ENCODE data around the gene THRA. TPM values are rescaled to one million over a fixed set of nuclear protein-coding genes. Genes with fewer than 3 reads are reported as not detected.

Gene THRA
- total RNA-seq, 3 donors from 2014 or later (not counting 1 experiment from before 2014, with no cell fraction given): 40.8 to 55.7 (median 42.3) TPM

DNA sequence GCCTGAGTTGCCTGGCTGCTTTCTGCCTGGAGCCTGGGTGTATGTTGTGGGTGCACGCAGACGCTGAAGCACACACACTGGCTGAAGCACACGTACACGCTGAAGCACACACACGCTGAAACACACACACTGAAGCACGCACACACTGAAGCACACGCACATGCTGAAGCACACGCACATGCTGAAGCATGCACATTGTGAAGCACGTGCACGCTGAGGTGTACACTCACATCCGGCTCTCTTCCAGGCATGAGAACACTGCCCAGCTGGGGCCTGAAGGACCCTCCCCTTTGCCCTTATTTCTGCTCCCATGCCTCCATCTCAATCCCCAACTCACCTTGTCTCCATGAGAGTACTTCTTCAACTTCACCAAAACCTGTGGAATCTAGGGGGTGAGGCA lies 31.1 kb upstream of the THRA start:
- Histone ChIP-seq H3K4me3 (ENCODE audit: low read length) (no peak overlapping the region), H3K4me1 (ENCODE audit: control insufficient read depth, insufficient read depth, low read length) (peaks cover 5% of the 10 kb centered on the region), H3K9me3 (ENCODE audit: control insufficient read depth, insufficient read depth, low read length) (no peaks in the 10 kb centered on the region), H3K27me3 (ENCODE audit: control insufficient read depth, insufficient read depth, low read length) (no peaks in the 10 kb centered on the region), H3K36me3 (ENCODE audit: control insufficient read depth, insufficient read depth, low read length) (peaks cover 70% of the 10 kb centered on the region), H3K27ac (ENCODE audit: low read length) (no peak overlapping the region)
- Mint-ChIP-seq H3K27ac (no peak overlapping the region), H3K36me3 (peaks cover 12% of the 10 kb centered on the region), H3K4me3 (no peak overlapping the region), H3K4me1 (peaks cover 0 to 5% of the 10 kb centered on the region in 2 donors), H3K9me3 (no peaks in the 10 kb centered on the region), H3K27me3 (ENCODE audit: low read depth in 2 of 2) (no peaks in the 10 kb centered on the region)
- 97% methylated on average over 11 of the region's 11 CpGs for WGBS (ENCODE audit: insufficient coverage)
- intact Hi-C loops (cut with micrococcal nuclease): no loop called here
- DNase-seq (no peak), ATAC-seq (no peak)
- TF ChIP-seq, protein P1, sequence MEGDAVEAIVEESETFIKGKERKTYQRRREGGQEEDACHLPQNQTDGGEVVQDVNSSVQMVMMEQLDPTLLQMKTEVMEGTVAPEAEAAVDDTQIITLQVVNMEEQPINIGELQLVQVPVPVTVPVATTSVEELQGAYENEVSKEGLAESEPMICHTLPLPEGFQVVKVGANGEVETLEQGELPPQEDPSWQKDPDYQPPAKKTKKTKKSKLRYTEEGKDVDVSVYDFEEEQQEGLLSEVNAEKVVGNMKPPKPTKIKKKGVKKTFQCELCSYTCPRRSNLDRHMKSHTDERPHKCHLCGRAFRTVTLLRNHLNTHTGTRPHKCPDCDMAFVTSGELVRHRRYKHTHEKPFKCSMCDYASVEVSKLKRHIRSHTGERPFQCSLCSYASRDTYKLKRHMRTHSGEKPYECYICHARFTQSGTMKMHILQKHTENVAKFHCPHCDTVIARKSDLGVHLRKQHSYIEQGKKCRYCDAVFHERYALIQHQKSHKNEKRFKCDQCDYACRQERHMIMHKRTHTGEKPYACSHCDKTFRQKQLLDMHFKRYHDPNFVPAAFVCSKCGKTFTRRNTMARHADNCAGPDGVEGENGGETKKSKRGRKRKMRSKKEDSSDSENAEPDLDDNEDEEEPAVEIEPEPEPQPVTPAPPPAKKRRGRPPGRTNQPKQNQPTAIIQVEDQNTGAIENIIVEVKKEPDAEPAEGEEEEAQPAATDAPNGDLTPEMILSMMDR (IDR thresholded peaks at IDR 0.05): no peak

DNA sequence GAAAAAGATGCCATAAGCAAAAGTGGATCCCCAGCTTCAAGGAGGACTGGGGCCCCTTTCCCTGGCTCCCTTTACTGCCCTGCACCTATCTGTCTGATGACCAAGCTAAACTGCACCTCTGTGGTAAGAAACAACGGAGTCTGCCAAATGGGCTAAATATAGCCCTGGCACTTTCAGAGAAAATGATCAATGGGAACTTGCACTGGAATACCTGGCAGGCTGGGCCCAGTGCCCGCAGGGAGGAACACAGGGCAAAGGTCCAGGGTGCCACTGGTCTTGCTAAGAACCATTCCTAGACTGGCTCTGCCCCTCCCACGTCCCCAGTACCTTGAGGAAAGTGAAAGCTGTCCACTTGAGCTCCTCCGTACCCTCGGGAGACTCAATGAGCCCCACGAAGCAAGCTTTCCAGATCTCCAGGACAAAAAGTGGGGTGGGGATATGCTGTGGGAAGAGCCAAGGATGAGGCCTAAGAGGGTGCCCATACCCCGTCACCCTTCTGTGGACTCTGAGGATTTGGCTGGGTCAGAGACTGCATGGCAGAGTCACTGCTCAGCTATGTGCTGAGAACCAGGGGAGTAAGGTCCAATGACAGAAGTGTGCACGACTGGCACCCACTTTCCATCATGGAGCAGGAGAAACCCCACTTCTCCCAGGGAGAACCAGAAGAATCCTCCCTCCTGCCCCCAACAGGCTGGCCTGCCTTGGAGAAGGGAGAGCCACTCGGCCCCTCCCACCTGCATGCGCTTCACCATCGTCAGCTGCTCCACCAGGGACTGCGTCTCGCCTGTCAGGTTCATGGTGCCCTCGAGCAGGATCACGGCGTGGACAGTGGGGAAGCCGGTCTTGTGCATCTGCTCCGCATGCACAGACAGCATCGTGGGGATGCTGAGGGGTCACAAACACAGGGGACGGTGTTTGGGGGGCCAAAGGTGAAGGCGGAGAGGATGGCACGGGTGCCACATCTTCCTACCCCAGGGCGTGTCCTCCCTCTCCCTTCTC lies 30.1 kb upstream of the THRA start:
- WGBS (ENCODE audit: insufficient coverage): 97% methylated on average over 23 of the region's 23 CpGs
- H3K27me3 Mint-ChIP-seq (ENCODE audit: low read depth in 2 of 2): no peaks in the 10 kb centered on the region
- H3K27ac ChIP-seq (ENCODE audit: low read length): no peak overlapping the region
- H3K4me1 ChIP-seq (ENCODE audit: control insufficient read depth, insufficient read depth, low read length): no peaks in the 10 kb centered on the region
- no peak overlapping the region for H3K4me3 Mint-ChIP-seq
- H3K4me1 Mint-ChIP-seq: no peaks in the 10 kb centered on the region
- DNase-seq: no peak
- peaks cover 65% of the 10 kb centered on the region for H3K36me3 ChIP-seq (ENCODE audit: control insufficient read depth, insufficient read depth, low read length)
- TF ChIP-seq, protein P1 (IDR thresholded peaks at IDR 0.05): no peak
- H3K9me3 Mint-ChIP-seq: no peaks in the 10 kb centered on the region
- H3K27ac Mint-ChIP-seq: no peak overlapping the region
- no peak for ATAC-seq
- no peaks in the 10 kb centered on the region for H3K9me3 ChIP-seq (ENCODE audit: control insufficient read depth, insufficient read depth, low read length)
- peaks cover 12% of the 10 kb centered on the region for H3K36me3 Mint-ChIP-seq
- H3K27me3 ChIP-seq (ENCODE audit: control insufficient read depth, insufficient read depth, low read length): no peaks in the 10 kb centered on the region
- H3K4me3 ChIP-seq (ENCODE audit: low read length): no peak overlapping the region
- intact Hi-C loops (cut with micrococcal nuclease): no loop called here

DNA sequence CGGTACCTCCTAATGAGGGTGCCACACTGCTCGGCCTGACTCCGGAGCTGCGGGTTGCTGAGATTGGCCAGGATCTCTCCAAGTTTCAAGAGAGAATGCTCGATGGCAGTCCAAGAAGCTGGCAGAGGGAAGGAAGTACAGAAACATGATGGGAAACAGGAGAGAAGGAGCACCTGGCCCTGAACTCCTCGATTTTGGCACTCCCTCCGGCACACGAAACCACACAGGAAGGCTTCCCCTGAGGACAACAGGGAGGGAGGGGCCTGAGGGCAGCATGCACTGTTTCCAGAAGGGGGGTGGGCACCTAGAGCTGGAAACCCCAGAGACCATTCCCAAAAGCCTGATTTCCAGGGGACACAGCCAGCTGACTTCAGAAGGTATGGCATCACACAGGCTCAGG lies 29.4 kb upstream of the THRA start:
- ATAC-seq: no peak

More for the DNA sequence above, 29.4 kb upstream of the THRA start:
- no peak overlapping the region for H3K27ac Mint-ChIP-seq
- DNase-seq: no peak
- no peaks in the 10 kb centered on the region for H3K9me3 Mint-ChIP-seq
- H3K4me3 Mint-ChIP-seq: no peak overlapping the region
- Histone ChIP-seq H3K4me1 (ENCODE audit: control insufficient read depth, insufficient read depth, low read length) (no peaks in the 10 kb centered on the region), H3K9me3 (ENCODE audit: control insufficient read depth, insufficient read depth, low read length) (no peaks in the 10 kb centered on the region), H3K4me3 (ENCODE audit: low read length) (no peak overlapping the region), H3K27ac (ENCODE audit: low read length) (no peak overlapping the region), H3K27me3 (ENCODE audit: control insufficient read depth, insufficient read depth, low read length) (no peaks in the 10 kb centered on the region), H3K36me3 (ENCODE audit: control insufficient read depth, insufficient read depth, low read length) (peaks cover 62% of the 10 kb centered on the region)
- H3K27me3 Mint-ChIP-seq (ENCODE audit: low read depth in 2 of 2): no peaks in the 10 kb centered on the region
- intact Hi-C loops (cut with micrococcal nuclease): no loop called here
- TF ChIP-seq, protein P1 (IDR thresholded peaks at IDR 0.05): no peak
- 87% methylated on average over 8 of the region's 8 CpGs for WGBS (ENCODE audit: insufficient coverage)
- peaks cover 12% of the 10 kb centered on the region for H3K36me3 Mint-ChIP-seq
- H3K4me1 Mint-ChIP-seq: no peaks in the 10 kb centered on the region
